ENCODE results near the gene TSC22D1.
"Not testable (repeated sequence)": the region's sequence is repeated elsewhere in the genome, so short reads cannot be mapped to it uniquely, and the experiment has no call there.

The TSC22D1 gene

GRCh38 chr13:44465318-44465717 lies 110.8 kb downstream of the TSC22D1 start:
- peaks cover 4 to 11% of the 10 kb centered on the region in 2 donors for H3K4me1 ChIP-seq (ENCODE audit: control insufficient read depth in 1 of 2, insufficient read depth in 2 of 2, low read length in 2 of 2)
- H3K36me3 ChIP-seq (ENCODE audit: control insufficient read depth in 1 of 2, insufficient read depth in 2 of 2, low read length in 2 of 2), result no peaks in the 10 kb centered on the region
- H3K4me3 ChIP-seq (ENCODE audit: low read depth in 1 of 2, low read length in 2 of 2), result peak overlapping the region in 1 of 2 donors; percentile 29
- H3K27ac ChIP-seq (ENCODE audit: low read length), result no peak overlapping the region
- no peaks in the 10 kb centered on the region for H3K9me3 ChIP-seq (ENCODE audit: control insufficient read depth in 1 of 2, low read length in 2 of 2)
- no peaks in the 10 kb centered on the region for H3K27me3 ChIP-seq (ENCODE audit: low read depth, low read length)

GRCh38 chr13:44464471-44464870 lies 111.7 kb downstream of the TSC22D1 start:
- no peaks in the 10 kb centered on the region for H3K27me3 ChIP-seq (ENCODE audit: low read depth, low read length)
- H3K4me1 ChIP-seq (ENCODE audit: control insufficient read depth in 1 of 2, insufficient read depth in 2 of 2, low read length in 2 of 2), result peaks cover 4 to 11% of the 10 kb centered on the region in 2 donors
- peak overlapping the region in 1 of 2 donors; percentile 29 for H3K4me3 ChIP-seq (ENCODE audit: low read depth in 1 of 2, low read length in 2 of 2)
- H3K27ac ChIP-seq (ENCODE audit: low read length), result no peak overlapping the region
- no peaks in the 10 kb centered on the region for H3K36me3 ChIP-seq (ENCODE audit: control insufficient read depth in 1 of 2, insufficient read depth in 2 of 2, low read length in 2 of 2)
- no peaks in the 10 kb centered on the region for H3K9me3 ChIP-seq (ENCODE audit: control insufficient read depth in 1 of 2, low read length in 2 of 2)

- H3K4me1 ChIP-seq (ENCODE audit: control insufficient read depth in 1 of 2, insufficient read depth in 2 of 2, low read length in 2 of 2), result peaks cover 4 to 11% of the 10 kb centered on the region in 2 donors
- no peak overlapping the region for H3K27ac ChIP-seq (ENCODE audit: low read length)
- no peaks in the 10 kb centered on the region for H3K36me3 ChIP-seq (ENCODE audit: control insufficient read depth in 1 of 2, insufficient read depth in 2 of 2, low read length in 2 of 2)
- no peak overlapping the region for H3K4me3 ChIP-seq (ENCODE audit: low read depth in 1 of 2, low read length in 2 of 2)
- no peaks in the 10 kb centered on the region for H3K27me3 ChIP-seq (ENCODE audit: low read depth, low read length)
- no peaks in the 10 kb centered on the region for H3K9me3 ChIP-seq (ENCODE audit: control insufficient read depth in 1 of 2, low read length in 2 of 2)
These were observed 112.4 kb downstream of the TSC22D1 start for GRCh38 chr13:44463759-44464158.

DNA sequence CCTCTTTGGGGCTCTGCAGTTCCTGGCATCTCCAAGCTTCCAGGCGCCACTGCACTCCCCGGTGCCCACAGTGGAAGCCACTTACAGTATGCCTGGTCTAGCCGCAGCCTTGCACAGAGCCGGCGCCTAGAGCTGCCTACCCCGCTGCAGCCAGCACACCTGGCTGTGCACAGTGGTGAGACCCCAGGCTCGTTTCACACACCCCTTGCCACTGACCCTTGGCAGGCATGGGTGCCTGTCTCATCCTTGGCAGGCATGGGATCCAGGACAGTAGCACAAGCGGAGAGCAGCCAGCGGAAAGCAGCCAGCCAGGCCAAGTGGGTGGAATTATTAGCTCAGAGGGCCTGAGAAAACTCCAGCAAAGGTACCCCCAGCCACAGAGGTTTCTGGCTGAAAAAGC lies 116.5 kb downstream of the TSC22D1 start:
- Histone ChIP-seq H3K36me3 (ENCODE audit: control insufficient read depth in 1 of 2, insufficient read depth in 2 of 2, low read length in 2 of 2) (no peaks in the 10 kb centered on the region), H3K9me3 (ENCODE audit: control insufficient read depth in 1 of 2, low read length in 2 of 2) (no peaks in the 10 kb centered on the region), H3K4me1 (ENCODE audit: control insufficient read depth in 1 of 2, insufficient read depth in 2 of 2, low read length in 2 of 2) (peaks cover under 1 to 4% of the 10 kb centered on the region in 2 donors), H3K27me3 (ENCODE audit: low read depth, low read length) (no peaks in the 10 kb centered on the region), H3K4me3 (ENCODE audit: low read depth in 1 of 2, low read length in 2 of 2) (no peak overlapping the region), H3K27ac (ENCODE audit: low read length) (no peak overlapping the region)

- Histone ChIP-seq H3K4me3 (ENCODE audit: low read depth in 1 of 2, low read length in 2 of 2) (no peak overlapping the region), H3K36me3 (ENCODE audit: control insufficient read depth in 1 of 2, insufficient read depth in 2 of 2, low read length in 2 of 2) (no peaks in the 10 kb centered on the region), H3K27ac (ENCODE audit: low read length) (no peak overlapping the region), H3K27me3 (ENCODE audit: low read depth, low read length) (no peaks in the 10 kb centered on the region), H3K4me1 (ENCODE audit: control insufficient read depth in 1 of 2, insufficient read depth in 2 of 2, low read length in 2 of 2) (no peaks in the 10 kb centered on the region), H3K9me3 (ENCODE audit: control insufficient read depth in 1 of 2, low read length in 2 of 2) (no peaks in the 10 kb centered on the region)
These were observed 117.7 kb downstream of the TSC22D1 start for GRCh38 chr13:44458313-44458975.

DNA sequence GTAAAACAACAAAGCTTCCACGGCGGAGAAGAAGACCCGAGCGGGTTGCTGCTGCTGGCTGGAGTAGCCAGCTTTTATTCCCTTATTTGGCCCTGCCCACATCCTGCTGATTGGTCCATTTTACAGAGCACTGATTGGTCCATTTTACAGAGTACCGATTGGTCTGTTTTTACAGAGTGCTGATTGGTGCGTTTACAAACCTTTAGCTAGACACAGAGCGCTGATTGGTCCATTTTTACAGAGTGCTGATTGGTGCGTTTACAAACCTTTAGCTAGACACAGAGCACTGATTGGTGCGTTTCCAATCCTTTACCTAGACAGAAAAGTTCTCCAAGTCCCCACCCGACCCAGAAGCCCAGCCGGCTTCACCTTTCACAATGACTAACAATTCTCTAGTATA lies 119.9 kb downstream of the TSC22D1 start:
- H3K27ac ChIP-seq (ENCODE audit: low read length); H3K36me3 ChIP-seq (ENCODE audit: control insufficient read depth in 1 of 2, insufficient read depth in 2 of 2, low read length in 2 of 2); H3K27me3 ChIP-seq (ENCODE audit: low read depth, low read length); H3K4me3 ChIP-seq (ENCODE audit: low read depth in 1 of 2, low read length in 2 of 2); H3K4me1 ChIP-seq (ENCODE audit: control insufficient read depth in 1 of 2, insufficient read depth in 2 of 2, low read length in 2 of 2); H3K9me3 ChIP-seq (ENCODE audit: control insufficient read depth in 1 of 2, low read length in 2 of 2): not testable (repeated sequence)

DNA sequence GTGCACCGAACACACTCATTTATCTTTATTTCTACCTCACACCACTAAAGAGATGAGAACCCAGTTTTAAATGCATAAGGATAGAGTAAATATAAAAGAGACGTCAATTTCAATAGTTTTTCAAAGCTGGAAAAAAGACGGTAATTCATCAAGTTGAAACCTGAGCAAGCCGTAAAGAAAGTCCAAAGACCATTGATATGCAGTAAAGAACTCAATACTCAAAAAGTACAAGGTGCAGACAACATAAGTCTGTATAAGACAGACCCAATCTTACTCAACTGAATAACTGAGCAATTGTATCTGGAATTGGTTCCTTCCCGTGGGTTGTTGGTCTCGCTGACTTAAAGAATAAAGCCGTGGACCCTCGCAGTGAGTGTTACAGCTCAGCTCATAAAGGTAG lies 120.4 kb downstream of the TSC22D1 start:
- Histone ChIP-seq H3K27ac (ENCODE audit: low read length) (no peak overlapping the region), H3K4me1 (ENCODE audit: control insufficient read depth in 1 of 2, insufficient read depth in 2 of 2, low read length in 2 of 2) (no peaks in the 10 kb centered on the region), H3K27me3 (ENCODE audit: low read depth, low read length) (no peaks in the 10 kb centered on the region), H3K36me3 (ENCODE audit: control insufficient read depth in 1 of 2, insufficient read depth in 2 of 2, low read length in 2 of 2) (no peaks in the 10 kb centered on the region), H3K4me3 (ENCODE audit: low read depth in 1 of 2, low read length in 2 of 2) (no peak overlapping the region), H3K9me3 (ENCODE audit: control insufficient read depth in 1 of 2, low read length in 2 of 2) (no peaks in the 10 kb centered on the region)

DNA sequence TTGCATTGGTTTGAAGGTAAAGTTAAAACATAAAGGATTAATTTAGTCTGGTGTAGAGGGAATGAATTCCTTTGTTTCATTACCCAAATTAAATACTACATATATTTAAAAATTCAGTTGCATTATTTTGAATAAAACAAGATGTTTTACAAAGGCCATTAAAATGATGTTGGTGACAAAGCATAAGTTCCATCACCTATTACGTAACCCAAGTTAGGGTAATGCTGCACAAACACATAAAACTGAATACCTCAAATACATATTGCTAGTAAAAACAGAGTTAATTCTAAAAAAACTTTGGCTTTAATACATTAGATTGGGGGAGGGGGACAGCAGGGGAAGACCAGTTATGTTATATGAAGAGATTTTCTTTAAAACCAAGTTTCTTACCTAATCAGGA lies 122.2 kb downstream of the TSC22D1 start:
- Histone ChIP-seq H3K4me1 (ENCODE audit: control insufficient read depth in 1 of 2, insufficient read depth in 2 of 2, low read length in 2 of 2) (no peaks in the 10 kb centered on the region), H3K27me3 (ENCODE audit: low read depth, low read length) (no peaks in the 10 kb centered on the region), H3K4me3 (ENCODE audit: low read depth in 1 of 2, low read length in 2 of 2) (no peak overlapping the region), H3K27ac (ENCODE audit: low read length) (no peak overlapping the region), H3K36me3 (ENCODE audit: control insufficient read depth in 1 of 2, insufficient read depth in 2 of 2, low read length in 2 of 2) (no peaks in the 10 kb centered on the region), H3K9me3 (ENCODE audit: control insufficient read depth in 1 of 2, low read length in 2 of 2) (no peaks in the 10 kb centered on the region)

GRCh38 chr13:44453069-44453468 lies 123.1 kb downstream of the TSC22D1 start:
- no peaks in the 10 kb centered on the region for H3K27me3 ChIP-seq (ENCODE audit: low read depth, low read length)
- no peak overlapping the region for H3K27ac ChIP-seq (ENCODE audit: low read length)
- H3K4me3 ChIP-seq (ENCODE audit: low read depth in 1 of 2, low read length in 2 of 2), result no peak overlapping the region
- H3K4me1 ChIP-seq (ENCODE audit: control insufficient read depth in 1 of 2, insufficient read depth in 2 of 2, low read length in 2 of 2), result no peaks in the 10 kb centered on the region
- H3K9me3 ChIP-seq (ENCODE audit: control insufficient read depth in 1 of 2, low read length in 2 of 2), result no peaks in the 10 kb centered on the region
- no peaks in the 10 kb centered on the region for H3K36me3 ChIP-seq (ENCODE audit: control insufficient read depth in 1 of 2, insufficient read depth in 2 of 2, low read length in 2 of 2)

DNA sequence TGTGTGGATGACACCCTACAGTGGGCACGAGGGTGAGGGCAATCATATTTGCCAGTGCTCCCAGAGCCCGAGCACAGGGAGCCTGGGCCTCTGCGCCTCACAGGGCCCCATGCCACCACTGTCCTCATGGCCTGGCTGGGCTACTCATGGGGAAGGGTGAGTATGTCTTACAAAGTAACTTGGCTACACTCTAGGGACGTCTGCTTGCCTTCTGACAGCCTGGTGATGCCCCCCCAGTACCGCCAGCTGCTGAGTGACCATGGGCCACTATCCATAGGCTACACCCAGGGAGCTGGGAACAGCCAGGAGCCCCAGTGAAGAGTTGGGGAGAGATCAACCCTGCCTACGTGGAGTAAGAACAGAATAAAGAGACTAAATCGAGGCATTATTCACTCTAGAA lies 123.7 kb downstream of the TSC22D1 start:
- Histone ChIP-seq H3K27me3 (ENCODE audit: low read depth, low read length) (no peaks in the 10 kb centered on the region), H3K4me1 (ENCODE audit: control insufficient read depth in 1 of 2, insufficient read depth in 2 of 2, low read length in 2 of 2) (no peaks in the 10 kb centered on the region), H3K4me3 (ENCODE audit: low read depth in 1 of 2, low read length in 2 of 2) (no peak overlapping the region), H3K27ac (ENCODE audit: low read length) (no peak overlapping the region), H3K9me3 (ENCODE audit: control insufficient read depth in 1 of 2, low read length in 2 of 2) (no peaks in the 10 kb centered on the region), H3K36me3 (ENCODE audit: control insufficient read depth in 1 of 2, insufficient read depth in 2 of 2, low read length in 2 of 2) (no peaks in the 10 kb centered on the region)

- no peak overlapping the region for H3K27ac ChIP-seq (ENCODE audit: low read length)
- H3K36me3 ChIP-seq (ENCODE audit: control insufficient read depth in 1 of 2, insufficient read depth in 2 of 2, low read length in 2 of 2), result no peaks in the 10 kb centered on the region
- H3K4me3 ChIP-seq (ENCODE audit: low read depth in 1 of 2, low read length in 2 of 2), result no peak overlapping the region
- no peaks in the 10 kb centered on the region for H3K27me3 ChIP-seq (ENCODE audit: low read depth, low read length)
- H3K9me3 ChIP-seq (ENCODE audit: control insufficient read depth in 1 of 2, low read length in 2 of 2), result no peaks in the 10 kb centered on the region
- H3K4me1 ChIP-seq (ENCODE audit: control insufficient read depth in 1 of 2, insufficient read depth in 2 of 2, low read length in 2 of 2), result no peaks in the 10 kb centered on the region
These were observed 124.5 kb downstream of the TSC22D1 start for GRCh38 chr13:44451651-44452050.

DNA sequence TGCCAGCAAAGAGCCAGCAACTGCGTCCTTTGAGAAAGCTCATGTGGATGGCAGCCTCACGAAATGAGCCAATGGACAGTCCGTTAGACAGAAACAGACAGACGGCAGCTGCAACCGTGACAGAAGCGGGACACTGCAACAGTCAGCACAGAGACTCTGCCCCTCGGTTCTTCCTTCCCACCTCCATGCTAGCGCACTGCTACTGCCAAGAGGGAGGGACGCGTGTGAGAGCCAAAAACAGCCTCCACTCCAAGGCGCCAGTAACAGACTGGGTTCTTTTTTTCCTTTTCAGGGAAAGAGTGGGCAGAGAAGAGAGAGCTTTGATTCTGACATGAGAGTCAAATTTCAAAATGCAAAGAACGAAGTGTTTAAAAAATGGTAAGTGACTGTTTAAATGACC lies 125.0 kb downstream of the TSC22D1 start:
- Histone ChIP-seq H3K4me1 (ENCODE audit: control insufficient read depth in 1 of 2, insufficient read depth in 2 of 2, low read length in 2 of 2) (no peaks in the 10 kb centered on the region), H3K27ac (ENCODE audit: low read length) (no peak overlapping the region), H3K36me3 (ENCODE audit: control insufficient read depth in 1 of 2, insufficient read depth in 2 of 2, low read length in 2 of 2) (no peaks in the 10 kb centered on the region), H3K4me3 (ENCODE audit: low read depth in 1 of 2, low read length in 2 of 2) (no peak overlapping the region), H3K9me3 (ENCODE audit: control insufficient read depth in 1 of 2, low read length in 2 of 2) (no peaks in the 10 kb centered on the region), H3K27me3 (ENCODE audit: low read depth, low read length) (no peaks in the 10 kb centered on the region)

All from muscle layer of duodenum (tissue), 2 donors.